IMR-90 (cell line): Measurements from ENCODE around the gene SH2D6. TPM values are rescaled to one million over a fixed set of nuclear protein-coding genes. Genes with fewer than 3 reads are reported as not detected.

Experiments used
- ATAC-seq: fragments of 200-7000 bp; cut with Tn5 transposase; 2 replicates; pipeline ENCODE4 v1.9.1; 2020; ENCODE audit warnings: low read depth, mild to moderate bottlenecking, moderate library complexity
- BruUV-seq: library from RNA; stranded (reverse); fragments of 400-500 nt; replicated peaks from 2 replicates; lab custom pipeline; 2021; lab: Mats Ljungman, UMichigan
- CTCF ChIA-PET: fragments of 300-600 bp; formaldehyde crosslinking; extraction: SDS; loops from one replicate; lab custom pipeline; 2021; ENCODE audit warnings: antibody characterized with exemption; lab: Yijun Ruan, JAX
- POLR2A ChIA-PET: fragments of 300-600 bp; sonication (Branson Sonifier 250); formaldehyde crosslinking; loops from one replicate; lab custom pipeline; 2022; ENCODE audit warnings: antibody characterized with exemption; ENCODE audit not compliant: unreplicated experiment; lab: Charles Lee
- DNase-seq: peaks from one replicate; pipeline ENCODE4 v3.0.0; 2013
- H2AFZ ChIP-seq: replicated peaks from 2 replicates; pipeline ENCODE3; 2013; ENCODE audit warnings: low read length, mild to moderate bottlenecking; ENCODE audit not compliant: poor library complexity
- H2AK5ac ChIP-seq: 2 replicates; pipeline ENCODE4 v1.6.1; 2013; ENCODE audit warnings: low read depth, low read length, inconsistent platforms
- H2AK9ac ChIP-seq: replicated peaks from 2 replicates; pipeline ENCODE3; 2013; ENCODE audit warnings: mild to moderate bottlenecking, low read depth, low read length, moderate library complexity; ENCODE audit not compliant: poor library complexity
- H2BK120ac ChIP-seq: 2 replicates; pipeline ENCODE4 v1.6.1; 2013; ENCODE audit warnings: low read depth, low read length, inconsistent platforms
- H2BK15ac ChIP-seq: 3 replicates; pipeline ENCODE4 v1.6.1; 2013; ENCODE audit warnings: low read depth, low read length, inconsistent platforms
- H2BK20ac ChIP-seq: 2 replicates; pipeline ENCODE4 v1.6.1; 2013; ENCODE audit warnings: low read depth, mild to moderate bottlenecking, inconsistent platforms, low read length, moderate library complexity
- H2BK5ac ChIP-seq: 2 replicates; pipeline ENCODE4 v1.6.1; 2013; ENCODE audit warnings: mild to moderate bottlenecking, low read depth, low read length, inconsistent platforms; ENCODE audit not compliant: poor library complexity, severe bottlenecking
- H3K14ac ChIP-seq: replicated peaks from 2 replicates; pipeline ENCODE4 v1.6.1; 2013; ENCODE audit warnings: low read depth, low read length, inconsistent platforms
- H3K18ac ChIP-seq: 2 replicates; pipeline ENCODE4 v1.6.1; 2013; ENCODE audit warnings: low read depth, low read length, control low read depth
- H3K23ac ChIP-seq: 2 replicates; pipeline ENCODE4 v1.6.1; 2013; ENCODE audit warnings: low read depth, low read length, inconsistent platforms
- H3K27ac ChIP-seq: 2 replicates; pipeline ENCODE4 v1.5.1; 2013; ENCODE audit warnings: mild to moderate bottlenecking, control low read depth, low read length; ENCODE audit not compliant: insufficient read depth
- H3K27me3 ChIP-seq: 2 replicates; pipeline ENCODE4 v1.6.1; 2013; ENCODE audit warnings: low read length; ENCODE audit not compliant: control insufficient read depth, insufficient read depth
- H3K36me3 ChIP-seq: 2 replicates; pipeline ENCODE4 v1.6.1; 2013; ENCODE audit warnings: low read length, mixed read lengths; ENCODE audit not compliant: control insufficient read depth, insufficient read depth
- H3K4ac ChIP-seq: 2 replicates; pipeline ENCODE4 v1.6.1; 2013; ENCODE audit warnings: low read depth, low read length, inconsistent platforms
- H3K4me1 ChIP-seq: 2 replicates; pipeline ENCODE4 v1.6.1; 2013; ENCODE audit warnings: low read length, mixed read lengths; ENCODE audit not compliant: control insufficient read depth, insufficient read depth
- H3K4me2 ChIP-seq: 2 replicates; pipeline ENCODE4 v1.6.1; 2013; ENCODE audit warnings: low read depth, mild to moderate bottlenecking, control low read depth, low read length, moderate library complexity
- H3K4me3 ChIP-seq: 2 replicates; pipeline ENCODE4 v1.5.1; 2013; ENCODE audit warnings: low read depth, mild to moderate bottlenecking, control low read depth, low read length, moderate library complexity; ENCODE audit not compliant: insufficient read depth
- H3K56ac ChIP-seq: 2 replicates; pipeline ENCODE4 v1.6.1; 2013; ENCODE audit warnings: low read length, inconsistent platforms; ENCODE audit not compliant: insufficient read depth; ENCODE audit errors: extremely low read depth
- H3K79me1 ChIP-seq, 2 experiments: 2 replicates each; pipeline ENCODE4 v1.6.1; 2013; ENCODE audit warnings: low read length in 2 of 2, inconsistent platforms in 1 of 2, low read depth in 1 of 2
- H3K9ac ChIP-seq: 2 replicates; pipeline ENCODE4 v1.6.1; 2013; ENCODE audit warnings: low read depth, low read length, control low read depth
- H3K9me1 ChIP-seq: 2 replicates; pipeline ENCODE4 v1.6.1; 2013; ENCODE audit warnings: low read length, inconsistent platforms; ENCODE audit not compliant: insufficient read depth
- H3K9me3 ChIP-seq: 2 replicates; pipeline ENCODE4 v1.6.1; 2013; ENCODE audit warnings: low read length; ENCODE audit not compliant: control insufficient read depth, insufficient read depth
- H4K20me1 ChIP-seq: 2 replicates; pipeline ENCODE4 v1.6.1; 2013; ENCODE audit warnings: low read length, inconsistent platforms; ENCODE audit not compliant: insufficient read depth
- H4K5ac ChIP-seq: 2 replicates; pipeline ENCODE4 v1.6.1; 2013; ENCODE audit warnings: mild to moderate bottlenecking, low read depth, low read length, control low read depth
- H4K8ac ChIP-seq, 2 experiments: 2 replicates each; pipeline ENCODE4 v1.6.1; 2013; ENCODE audit warnings: low read depth in 2 of 2, low read length in 2 of 2, control low read depth in 1 of 2, inconsistent platforms in 1 of 2
- H4K91ac ChIP-seq: 2 replicates; pipeline ENCODE4 v1.6.1; 2013; ENCODE audit warnings: low read depth, low read length, inconsistent platforms; ENCODE audit not compliant: insufficient read depth
- BHLHE40 ChIP-seq: fragments of 150-350 bp; IDR thresholded peaks from 2 replicates; pipeline ENCODE4 v1.6.1; 2016; ENCODE audit warnings: mild to moderate bottlenecking, low read depth, low read length
- CEBPB ChIP-seq: IDR thresholded peaks from 2 replicates; pipeline ENCODE4 v1.6.1; 2012; ENCODE audit warnings: low read depth, low read length, improper control_type of control experiment
- CHD1 ChIP-seq: IDR thresholded peaks from 2 replicates; pipeline ENCODE4 v1.6.1; 2012; ENCODE audit warnings: low read depth, low read length, improper control_type of control experiment
- MAFK ChIP-seq: IDR thresholded peaks from 2 replicates; pipeline ENCODE4 v1.6.1; 2012; ENCODE audit warnings: low read depth, low read length, improper control_type of control experiment
- NFE2L2 ChIP-seq: fragments of 150-350 bp; IDR thresholded peaks from 2 replicates; pipeline ENCODE4 v1.6.1; 2016; ENCODE audit warnings: low read depth, mild to moderate bottlenecking, low read length
- POLR2A ChIP-seq: IDR thresholded peaks from 2 replicates; pipeline ENCODE4 v1.6.1; 2012; ENCODE audit warnings: mild to moderate bottlenecking, low read depth, low read length
- RCOR1 ChIP-seq: IDR thresholded peaks from 2 replicates; pipeline ENCODE4 v1.6.1; 2012; ENCODE audit warnings: mild to moderate bottlenecking, low read length, improper control_type of control experiment; ENCODE audit not compliant: insufficient replicate concordance
- SMC3 ChIP-seq: fragments of 150-350 bp; IDR thresholded peaks from 2 replicates; pipeline ENCODE4 v1.6.1; 2016; ENCODE audit warnings: low read depth, mild to moderate bottlenecking, antibody characterized with exemption, low read length, moderate library complexity
- USF2 ChIP-seq: fragments of 150-350 bp; IDR thresholded peaks from 2 replicates; pipeline ENCODE4 v1.6.1; 2017; ENCODE audit warnings: mild to moderate bottlenecking, antibody characterized with exemption, low read length, low read depth
- WGBS, 2 experiments: methylation state at CpG; one replicate each; pipeline versions ENCODE4 v1.1.5 to v1.1.7; 2013; ENCODE audit warnings: missing lambda C conversion rate in 2 of 2; ENCODE audit not compliant: insufficient read length in 1 of 2; ENCODE audit errors: extremely low coverage in 2 of 2; 5-methylcytosine and 5-hydroxymethylcytosine counted together
- dilution Hi-C: fragments of 300-500 bp; cut with HindIII; formaldehyde crosslinking; loops from one replicate; pipeline ENCODE4 v1.14.3; 2018; ENCODE audit warnings: low sequenced_read_pairs; ENCODE audit not compliant: unreplicated experiment
- in situ Hi-C: fragments of 300-500 bp; cut with MboI; formaldehyde crosslinking; loops from 3 replicates; pipeline ENCODE4 v1.14.3; 2019; ENCODE audit warnings: low sequenced_read_pairs, inconsistent platforms, mixed read lengths
- intact Hi-C: fragments of 100-400 bp; cut with micrococcal nuclease; formaldehyde crosslinking; loops from 2 replicates; pipeline ENCODE4 v1.10.0; 2022
- polyA plus RNA-seq, 3 experiments: library from polyadenylated mRNA; depleted of rRNA; stranded (reverse); fragments of >200 nt; gene quantifications; 2 replicates each; pipeline ENCODE4 v1.2.3, GENCODE V29; 2012; ENCODE audit warnings: low replicate concordance in 1 of 3
- total RNA-seq: library from RNA; depleted of rRNA; stranded (reverse); fragments of >200 nt; gene quantifications from 2 replicates; pipeline ENCODE4 v1.2.3, GENCODE V29; 2012
- TF ChIP-seq, protein P1 (sequence below): fragments of 150-350 bp; IDR thresholded peaks from 2 replicates; pipeline ENCODE4 v1.6.1; 2016; ENCODE audit warnings: low read depth, mild to moderate bottlenecking, low read length, moderate library complexity, borderline replicate concordance

SH2D6 gene
- total and polyA plus RNA-seq, 2 of the 4 experiments (the other 2 are of a cell fraction) = 0.32 to 0.36 TPM

DNA sequence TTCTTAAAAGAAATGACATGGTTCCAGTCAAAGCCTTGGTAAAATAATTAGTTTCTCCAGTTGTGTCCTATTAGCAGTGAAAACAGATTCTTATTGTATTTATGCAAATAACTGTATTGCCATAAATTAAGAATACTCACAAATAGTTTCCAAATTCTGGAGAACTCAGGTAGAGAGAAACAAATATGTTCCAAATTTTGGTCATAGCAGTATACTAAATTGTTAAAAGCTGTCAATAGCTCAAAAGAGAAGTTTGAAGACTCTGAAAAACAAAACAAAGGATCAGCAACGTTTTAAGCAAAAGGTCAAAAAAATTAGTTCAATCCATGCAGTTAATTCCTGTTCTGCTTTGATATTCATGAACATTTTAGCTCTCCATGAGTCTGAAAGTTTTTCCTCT, 38.5 kb upstream of the SH2D6 start:
- no peak overlapping the region for H3K27ac ChIP-seq
- H4K5ac ChIP-seq = no peak overlapping the region
- ChIA-PET POLR2A (no interaction called here), CTCF (no interaction called here)
- H3K9ac ChIP-seq = no peak overlapping the region
- H3K18ac ChIP-seq = no peak overlapping the region
- no peak overlapping the region for H2AFZ ChIP-seq
- BruUV-seq = no TSS peak
- H2BK20ac ChIP-seq = no peak overlapping the region
- H3K27me3 ChIP-seq = no peaks in the 10 kb centered on the region
- H3K9me3 ChIP-seq = no peaks in the 10 kb centered on the region
- no peaks in the 10 kb centered on the region; the same call in 1 of the 2 replicates for H4K20me1 ChIP-seq
- DNase-seq = no peak
- TF ChIP-seq POLR2A (no peak), CEBPB (no peak), NFE2L2 (no peak), SMC3 (no peak), CHD1 (no peak), RCOR1 (no peak), MAFK (no peak), USF2 (no peak), BHLHE40 (no peak)
- TF ChIP-seq, protein P1, sequence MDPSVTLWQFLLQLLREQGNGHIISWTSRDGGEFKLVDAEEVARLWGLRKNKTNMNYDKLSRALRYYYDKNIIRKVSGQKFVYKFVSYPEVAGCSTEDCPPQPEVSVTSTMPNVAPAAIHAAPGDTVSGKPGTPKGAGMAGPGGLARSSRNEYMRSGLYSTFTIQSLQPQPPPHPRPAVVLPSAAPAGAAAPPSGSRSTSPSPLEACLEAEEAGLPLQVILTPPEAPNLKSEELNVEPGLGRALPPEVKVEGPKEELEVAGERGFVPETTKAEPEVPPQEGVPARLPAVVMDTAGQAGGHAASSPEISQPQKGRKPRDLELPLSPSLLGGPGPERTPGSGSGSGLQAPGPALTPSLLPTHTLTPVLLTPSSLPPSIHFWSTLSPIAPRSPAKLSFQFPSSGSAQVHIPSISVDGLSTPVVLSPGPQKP = no peak
- no peak overlapping the region for H2BK5ac ChIP-seq
- intact Hi-C loops (no loop called here), dilution Hi-C loops (no loop called here), in situ Hi-C loops (no loop called here)
- ATAC-seq = no peak
- no peak overlapping the region for H2AK5ac ChIP-seq
- no peak overlapping the region for H2BK120ac ChIP-seq
- H3K4ac ChIP-seq = no peak overlapping the region
- no peak overlapping the region for H3K14ac ChIP-seq
- no peak overlapping the region for H4K91ac ChIP-seq
- peaks cover 15% of the 10 kb centered on the region for H3K36me3 ChIP-seq
- H3K23ac ChIP-seq = no peak overlapping the region
- H3K56ac ChIP-seq = no peak overlapping the region
- peaks cover 6% of the 10 kb centered on the region for H3K9me1 ChIP-seq
- 0 out of 4 replicates have a peak, but pooled peaks cover 0 to 4% of the 10 kb centered on the region in 2 experiments for H3K79me1 ChIP-seq
- no peak overlapping the region for H2BK15ac ChIP-seq
- no CpG with 5 or more reads among the region's 1 CpG for WGBS, 2 experiments
- H3K4me2 ChIP-seq = no peak overlapping the region
- no peak overlapping the region for H4K8ac ChIP-seq
- H3K4me1 ChIP-seq = peaks cover 12% of the 10 kb centered on the region
- H3K4me3 ChIP-seq = no peak overlapping the region
- H2AK9ac ChIP-seq = no peak overlapping the region
